AG10803 (cell line): ENCODE measurements around the gene ANAPC15.

ENCODE experiments used
- DNase-seq: peaks from one replicate; pipeline ENCODE4 v3.0.0; 2010; ENCODE audit warnings: low read depth
- H3K4me3 ChIP-seq: 2 replicates; pipeline ENCODE4 v1.5.1; 2011; ENCODE audit warnings: mild to moderate bottlenecking, low read length, control low read depth
- TF ChIP-seq, protein P1 (sequence below): conservative IDR thresholded peaks from 2 replicates; pipeline ENCODE4 v1.5.1; 2011; ENCODE audit warnings: mild to moderate bottlenecking, low read length, control low read depth, inconsistent platforms

The ANAPC15 gene

DNA sequence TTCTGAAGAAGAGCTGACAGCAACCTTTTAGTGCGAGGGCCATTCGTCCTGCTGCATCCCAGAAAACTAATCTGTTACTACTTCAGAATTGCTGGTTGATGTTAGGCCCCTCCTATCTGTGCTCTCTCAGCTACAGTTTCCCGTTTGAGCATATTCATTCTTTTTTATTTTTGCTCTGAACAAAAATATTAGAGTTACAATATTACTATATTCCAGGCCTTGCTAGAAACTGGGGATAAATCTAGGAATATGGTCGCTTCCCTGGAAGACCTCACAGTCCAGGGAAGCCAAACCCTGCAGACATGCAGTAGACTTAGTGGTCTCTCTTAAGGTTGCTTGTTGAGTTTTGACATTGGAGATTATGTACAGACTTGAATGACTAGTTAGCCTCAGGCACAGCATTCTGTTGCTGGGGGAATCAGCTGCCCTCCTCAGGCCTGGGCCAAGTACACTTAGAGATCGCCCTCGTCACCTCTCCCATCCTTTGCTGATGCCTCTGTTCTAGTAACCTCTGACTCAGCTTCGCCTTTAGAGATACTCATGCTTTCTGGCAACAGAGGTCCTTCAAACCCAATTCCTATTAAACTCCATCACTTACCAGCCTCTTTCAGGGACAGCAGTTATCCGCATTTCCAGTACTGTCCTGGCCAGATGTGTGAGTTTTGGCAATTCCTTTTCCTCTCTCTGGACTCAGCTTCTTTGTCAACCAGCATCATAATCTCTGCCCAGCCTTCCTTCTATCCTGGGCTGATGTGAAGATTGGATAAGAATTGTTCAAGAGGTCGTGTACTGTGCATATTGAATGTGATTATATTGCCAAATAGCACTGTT is 698 bp upstream of the ANAPC15 start:
- H3K4me3 ChIP-seq = peak overlapping the region; percentile 87
- peak; percentile 60 for DNase-seq

DNA sequence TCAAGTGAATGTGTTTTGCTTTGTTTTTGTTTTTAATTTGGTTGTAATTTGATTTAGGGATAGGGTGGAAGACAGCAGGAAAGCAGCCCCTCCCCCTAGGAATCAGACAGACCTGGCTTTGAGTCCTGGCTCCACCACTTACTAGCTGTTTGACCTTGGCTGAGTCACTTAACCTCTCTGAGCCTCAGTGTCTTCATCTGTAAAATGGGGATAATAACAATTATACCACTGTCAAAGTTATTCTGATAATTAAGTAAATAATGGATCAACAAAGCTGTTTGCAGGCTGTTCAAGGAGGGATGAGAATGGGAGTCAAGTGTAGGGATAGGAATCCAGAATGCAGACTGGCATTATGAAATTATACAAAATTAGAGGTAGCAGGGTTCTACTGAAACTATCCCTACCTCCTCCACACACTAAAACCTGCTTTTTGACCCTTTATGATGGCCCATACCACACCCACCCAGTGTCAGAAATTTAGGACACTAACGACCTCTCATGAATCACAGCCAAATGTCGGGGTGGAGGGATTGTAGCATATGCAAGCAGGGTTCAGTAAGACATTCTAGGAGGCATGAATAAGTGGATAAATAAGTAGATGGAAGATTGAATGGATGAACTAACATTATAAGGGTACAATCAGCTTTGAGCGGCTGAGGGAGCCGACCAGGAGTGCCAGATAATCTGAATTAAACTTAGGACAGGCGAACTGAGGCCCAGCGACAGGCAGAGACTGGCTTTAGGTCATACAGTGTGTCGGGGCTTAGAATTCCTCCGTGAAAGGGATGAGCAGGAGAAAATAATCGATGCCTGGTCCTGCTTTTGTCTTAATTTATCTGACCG is 974 bp downstream of the ANAPC15 start:
- H3K4me3 ChIP-seq = peak overlapping the region; percentile 87
- TF ChIP-seq, protein P1, sequence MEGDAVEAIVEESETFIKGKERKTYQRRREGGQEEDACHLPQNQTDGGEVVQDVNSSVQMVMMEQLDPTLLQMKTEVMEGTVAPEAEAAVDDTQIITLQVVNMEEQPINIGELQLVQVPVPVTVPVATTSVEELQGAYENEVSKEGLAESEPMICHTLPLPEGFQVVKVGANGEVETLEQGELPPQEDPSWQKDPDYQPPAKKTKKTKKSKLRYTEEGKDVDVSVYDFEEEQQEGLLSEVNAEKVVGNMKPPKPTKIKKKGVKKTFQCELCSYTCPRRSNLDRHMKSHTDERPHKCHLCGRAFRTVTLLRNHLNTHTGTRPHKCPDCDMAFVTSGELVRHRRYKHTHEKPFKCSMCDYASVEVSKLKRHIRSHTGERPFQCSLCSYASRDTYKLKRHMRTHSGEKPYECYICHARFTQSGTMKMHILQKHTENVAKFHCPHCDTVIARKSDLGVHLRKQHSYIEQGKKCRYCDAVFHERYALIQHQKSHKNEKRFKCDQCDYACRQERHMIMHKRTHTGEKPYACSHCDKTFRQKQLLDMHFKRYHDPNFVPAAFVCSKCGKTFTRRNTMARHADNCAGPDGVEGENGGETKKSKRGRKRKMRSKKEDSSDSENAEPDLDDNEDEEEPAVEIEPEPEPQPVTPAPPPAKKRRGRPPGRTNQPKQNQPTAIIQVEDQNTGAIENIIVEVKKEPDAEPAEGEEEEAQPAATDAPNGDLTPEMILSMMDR = no peak
- DNase-seq = no peak

More for the DNA sequence above, 698 bp upstream of the ANAPC15 start:
- TF ChIP-seq, protein P1 = no peak

DNA sequence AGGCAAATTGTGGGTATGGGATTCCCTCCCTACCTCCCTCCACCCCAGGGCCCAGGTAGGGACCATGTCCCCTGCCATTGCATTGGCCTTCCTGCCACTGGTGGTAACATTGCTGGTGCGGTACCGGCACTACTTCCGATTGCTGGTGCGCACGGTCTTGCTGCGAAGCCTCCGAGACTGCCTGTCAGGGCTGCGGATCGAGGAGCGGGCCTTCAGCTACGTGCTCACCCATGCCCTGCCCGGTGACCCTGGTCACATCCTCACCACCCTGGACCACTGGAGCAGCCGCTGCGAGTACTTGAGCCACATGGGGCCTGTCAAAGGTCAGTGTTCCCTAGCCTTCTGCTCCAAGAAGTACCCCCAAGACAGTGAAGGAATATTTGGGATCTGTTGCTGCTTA is 6.6 kb downstream of the ANAPC15 start, which contains the start of gene TOMT:
TSS of gene TOMT (plus strand) at position 37 of the 400 bp plus-strand sequence. CDS start at position 65, 28 bp downstream.
- H3K4me3 ChIP-seq = no peak within 1 kb of the TSS
- DNase-seq = no peak
- TF ChIP-seq, protein P1 = no peak

DNA sequence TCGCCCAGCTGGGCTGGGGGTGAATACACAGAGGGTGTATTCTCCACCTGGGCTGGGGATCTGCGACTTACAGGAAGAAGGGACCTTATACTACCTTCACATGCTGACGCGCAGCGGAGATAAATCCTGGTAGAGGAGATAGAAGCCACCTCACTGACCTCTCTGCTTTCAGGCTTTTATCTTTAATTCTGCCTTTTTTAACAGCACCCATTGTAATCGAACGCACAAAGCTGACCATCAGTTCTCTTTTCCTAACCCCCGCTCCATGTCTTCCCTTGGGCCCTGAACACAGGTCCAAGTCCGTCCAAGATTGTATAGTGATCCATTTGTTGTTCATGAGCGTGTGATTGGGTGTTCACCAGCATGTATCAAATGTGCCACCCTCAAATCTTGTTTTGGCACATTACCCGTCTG is 8.7 kb downstream of the ANAPC15 start:
- peak overlapping the region; percentile 57 for H3K4me3 ChIP-seq
- no peak for DNase-seq
- TF ChIP-seq, protein P1 = no peak

DNA sequence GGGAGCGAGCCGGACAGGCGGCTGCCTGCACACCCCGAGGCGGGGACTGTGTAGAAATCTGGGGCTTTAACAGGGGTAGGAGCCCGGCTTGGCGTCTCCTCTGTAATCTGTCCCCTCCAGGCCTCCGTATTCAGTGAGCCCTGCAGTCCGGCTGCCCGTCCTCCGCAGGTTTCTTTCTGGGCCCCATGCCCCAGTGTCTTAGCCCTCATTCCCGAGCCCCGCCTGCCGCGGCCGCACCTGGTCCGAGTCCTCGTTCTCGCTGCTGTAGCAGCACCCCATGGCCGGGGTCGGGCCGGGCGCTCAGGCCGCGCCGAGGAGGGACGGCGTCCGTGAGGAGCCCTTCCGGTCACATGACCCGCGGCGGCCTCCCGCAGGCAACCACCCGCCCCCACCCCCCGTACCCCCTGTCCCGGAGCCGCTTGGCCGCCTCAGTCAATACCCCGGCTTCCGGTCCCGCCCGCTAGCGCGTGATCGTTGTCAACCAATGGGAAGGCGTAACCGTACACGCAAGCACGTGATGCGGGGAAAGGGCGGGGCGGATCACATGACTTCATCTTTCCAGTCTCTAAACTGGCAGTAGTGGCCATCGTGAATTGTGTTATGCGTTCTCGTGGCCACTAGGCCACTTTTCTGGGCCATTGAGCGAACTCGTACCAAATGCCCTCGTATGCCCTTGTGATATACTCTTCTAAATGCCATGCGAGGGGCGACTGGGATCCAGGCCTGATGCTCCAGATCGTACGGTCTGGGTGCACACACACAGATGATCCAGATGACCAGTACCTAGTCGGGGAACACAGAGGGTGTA is 9.3 kb downstream of the ANAPC15 start, which contains the start of gene LAMTOR1:
TSS of gene LAMTOR1 (minus strand) at position 352 of the 808 bp plus-strand sequence. CDS start at position 279, 73 bp downstream.
- TF ChIP-seq, protein P1 = peak; percentile 50
- DNase-seq = peak; percentile 99
- peak within 1 kb of the TSS; percentile 95 for H3K4me3 ChIP-seq

DNA sequence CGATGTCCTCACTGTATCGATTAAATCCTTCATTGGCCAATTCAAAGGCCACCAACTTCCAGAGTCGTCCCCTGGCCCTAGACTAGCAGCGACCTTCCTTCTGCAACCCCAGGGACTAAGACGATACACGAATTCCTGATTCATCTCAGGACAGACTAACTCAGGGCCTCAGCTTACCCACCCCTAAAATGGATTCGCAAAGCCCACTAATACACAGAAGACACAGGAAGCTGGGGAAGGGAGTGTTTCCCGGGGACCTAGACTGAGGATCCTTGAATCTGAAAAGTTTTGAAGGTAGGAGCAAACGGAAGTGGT is 9.9 kb downstream of the ANAPC15 start:
- H3K4me3 ChIP-seq = peak overlapping the region; percentile 95
- no peak for DNase-seq
- TF ChIP-seq, protein P1 = no peak
